Progenitor cell of endocrine pancreas (in vitro differentiated cells): ENCODE data around the gene UBA52. TPM values are rescaled to one million over a fixed set of nuclear protein-coding genes. Genes with fewer than 3 reads are reported as not detected.
"Not testable (repeated sequence)": the region's sequence is repeated elsewhere in the genome, so short reads cannot be mapped to it uniquely, and the experiment has no call there.

ENCODE experiments used
- DNase-seq: peaks from one replicate; pipeline ENCODE4 v3.0.0; 2021; ENCODE audit warnings: low spot score; ENCODE audit not compliant: unreplicated experiment
- H3K27ac Mint-ChIP-seq: 2 replicates; pipeline ENCODE4 v1.8.0; 2021; ENCODE audit warnings: mild to moderate bottlenecking, moderate library complexity, mixed read lengths
- H3K27me3 Mint-ChIP-seq: 2 replicates; pipeline ENCODE4 v1.8.0; 2021; ENCODE audit warnings: mixed read lengths
- H3K36me3 Mint-ChIP-seq: 2 replicates; pipeline ENCODE4 v1.8.0; 2022; ENCODE audit warnings: mixed read lengths; ENCODE audit not compliant: insufficient read depth
- H3K4me1 Mint-ChIP-seq: 2 replicates; pipeline ENCODE4 v1.8.0; 2021; ENCODE audit warnings: low read depth, mixed read lengths
- H3K4me3 Mint-ChIP-seq: 2 replicates; pipeline ENCODE4 v1.8.0; 2021; ENCODE audit warnings: low read depth, mild to moderate bottlenecking, moderate library complexity, mixed read lengths
- H3K9me3 Mint-ChIP-seq: 2 replicates; pipeline ENCODE4 v1.8.0; 2021; ENCODE audit warnings: low read depth, mixed read lengths
- CTCF ChIP-seq: fragments of 200-600 bp; sonication (generic); IDR thresholded peaks from one replicate; pipeline ENCODE4 v1.5.0; 2021; ENCODE audit warnings: antibody characterized with exemption, mild to moderate bottlenecking; ENCODE audit not compliant: unreplicated experiment
- total RNA-seq: library from RNA; stranded (reverse); gene quantifications from 2 replicates; pipeline ENCODE4 v1.2.1, GENCODE V29; 2021

UBA52 gene
- total RNA-seq, 1 donor from 2014 or later, result 968 TPM

- Mint-ChIP-seq H3K4me1 (peaks cover 7% of the 10 kb centered on the region), H3K4me3 (no peak overlapping the region), H3K9me3 (no peaks in the 10 kb centered on the region), H3K27ac (no peak overlapping the region), H3K36me3 (no peaks in the 10 kb centered on the region), H3K27me3 (peaks cover 66% of the 10 kb centered on the region)
- no peak for TF ChIP-seq CTCF
- no peak for DNase-seq
These were observed 27.8 kb downstream of the UBA52 start for GRCh38 chr19:18599485-18599884.

- not testable (repeated sequence) for H3K36me3 Mint-ChIP-seq, H3K4me1 Mint-ChIP-seq, H3K9me3 Mint-ChIP-seq, DNase-seq, H3K4me3 Mint-ChIP-seq, H3K27ac Mint-ChIP-seq
- H3K27me3 Mint-ChIP-seq, result peaks cover 69% of the 10 kb centered on the region
These were observed 29.2 kb downstream of the UBA52 start for GRCh38 chr19:18600692-18601397.

DNA sequence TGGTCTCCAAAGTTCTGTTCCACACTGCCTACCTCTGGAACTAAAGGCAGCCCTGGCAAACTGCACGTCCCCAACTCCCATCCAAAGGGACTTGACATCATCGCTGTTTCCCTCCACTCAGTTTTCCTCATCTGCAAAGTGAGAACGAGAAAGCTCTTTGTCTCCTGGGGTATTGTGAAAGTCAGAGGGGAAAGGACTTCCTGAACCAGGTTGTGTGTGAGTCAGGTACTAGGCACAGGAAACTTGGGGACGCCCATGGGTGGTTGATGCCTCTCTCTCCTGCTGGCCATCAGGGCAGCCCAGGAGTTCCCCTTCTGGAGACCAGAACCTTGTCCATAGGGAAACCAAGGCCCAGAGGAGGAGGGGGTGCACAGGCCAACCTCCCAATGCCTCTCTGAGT, 30.2 kb downstream of the UBA52 start:
- no peak for TF ChIP-seq CTCF
- Mint-ChIP-seq H3K27ac (no peak overlapping the region), H3K4me3 (no peak overlapping the region), H3K9me3 (no peaks in the 10 kb centered on the region), H3K4me1 (peaks cover 4% of the 10 kb centered on the region), H3K36me3 (no peaks in the 10 kb centered on the region), H3K27me3 (peaks cover 61% of the 10 kb centered on the region)
- no peak for DNase-seq

GRCh38 chr19:18603255-18603957, 31.7 kb downstream of the UBA52 start:
- no peak overlapping the region for H3K4me3 Mint-ChIP-seq
- TF ChIP-seq CTCF, result peak; percentile 35

DNA sequence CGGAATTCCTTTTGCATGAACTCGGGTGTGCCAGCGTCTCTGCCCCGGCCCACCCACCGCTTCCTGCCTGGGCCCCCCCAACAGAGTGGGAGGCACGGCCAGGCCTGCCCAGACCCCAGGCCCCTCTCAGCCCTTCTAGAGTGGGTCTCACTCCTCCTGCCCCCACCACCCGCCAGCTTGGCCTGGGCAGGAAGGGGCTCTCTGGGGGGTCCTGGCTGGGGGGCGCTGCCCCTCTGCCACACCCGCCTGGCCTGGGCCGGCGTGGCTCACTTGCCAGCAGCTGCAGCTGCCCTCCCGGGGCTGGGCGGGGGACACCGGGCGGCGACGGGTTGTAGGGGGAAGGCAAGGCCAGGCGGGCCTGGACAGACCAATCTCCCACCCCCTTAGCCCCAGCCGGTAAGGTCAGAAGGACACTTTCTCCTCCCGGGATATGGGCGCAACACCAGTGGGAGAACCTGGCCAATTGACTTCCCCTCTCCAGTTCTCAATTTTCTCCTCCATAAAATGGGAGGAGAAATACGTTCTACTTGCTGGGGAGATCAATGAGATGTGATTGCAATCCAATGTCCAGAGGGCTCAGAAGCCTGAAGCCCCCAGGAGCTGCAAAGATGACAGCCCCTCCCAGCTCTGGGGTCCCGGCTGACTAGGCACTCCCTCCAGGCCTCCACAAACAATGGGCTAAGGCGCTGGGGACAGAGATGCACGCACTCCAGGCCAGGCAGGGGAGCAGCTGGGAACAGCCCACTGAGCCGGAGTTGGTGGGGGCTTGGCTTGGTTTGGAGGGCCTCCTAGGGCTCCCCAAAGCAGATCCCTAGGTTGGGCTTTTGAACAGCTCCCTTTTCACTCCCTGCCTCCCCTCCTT, 32.5 kb downstream of the UBA52 start:
- Mint-ChIP-seq H3K9me3 (no peaks in the 10 kb centered on the region), H3K4me3 (no peak overlapping the region), H3K36me3 (no peaks in the 10 kb centered on the region), H3K27ac (no peak overlapping the region), H3K4me1 (peaks cover 8% of the 10 kb centered on the region), H3K27me3 (peaks cover 68% of the 10 kb centered on the region)
- no peak for TF ChIP-seq CTCF
- DNase-seq, result no peak

More at GRCh38 chr19:18603255-18603957, 31.7 kb downstream of the UBA52 start:
- H3K36me3 Mint-ChIP-seq, result no peaks in the 10 kb centered on the region
- no peak for DNase-seq
- H3K27me3 Mint-ChIP-seq, result peaks cover 68% of the 10 kb centered on the region
- H3K9me3 Mint-ChIP-seq, result no peaks in the 10 kb centered on the region
- H3K4me1 Mint-ChIP-seq, result peaks cover 4% of the 10 kb centered on the region
- H3K27ac Mint-ChIP-seq, result peak overlapping the region; percentile 4
